B cell (primary cell): ENCODE measurements around the gene DGKZ. TPM values are rescaled to one million over a fixed set of nuclear protein-coding genes. Genes with fewer than 3 reads are reported as not detected.
A peak's percentile ranks its signal among the peaks of the same experiment; 100 is the strongest.

Experiments used
- ATAC-seq: fragments of 200-7000 bp; cut with Tn5 transposase; one replicate; pipeline ENCODE4 v1.10.0; 2021; ENCODE audit warnings: low read depth, mild to moderate bottlenecking, moderate number of reproducible peaks, moderate library complexity
- CTCF ChIA-PET: fragments of 350-600 bp; sonication (Branson Sonifier 250); formaldehyde crosslinking; loops from one replicate; lab custom pipeline; 2021; ENCODE audit warnings: antibody characterized with exemption, inconsistent platforms; lab: Charles Lee
- POLR2A ChIA-PET: fragments of 350-600 bp; sonication (Branson Sonifier 250); formaldehyde crosslinking; loops from one replicate; lab custom pipeline; 2021; ENCODE audit warnings: antibody characterized with exemption; lab: Charles Lee
- DNase-seq: peaks from one replicate; pipeline ENCODE4 v3.0.0; 2013
- H2AFZ ChIP-seq: 2 replicates; pipeline ENCODE4 v1.6.1; 2012; ENCODE audit warnings: mild to moderate bottlenecking, low read depth, low read length; ENCODE audit not compliant: insufficient read depth, poor library complexity, severe bottlenecking
- H3K27ac ChIP-seq, 2 donors: 1 replicate in 1 of 2; 2 replicates in 1 of 2; pipeline ENCODE4 v1.5.1; 2012 to 2013; ENCODE audit warnings: low read length in 2 of 2, mild to moderate bottlenecking in 2 of 2, moderate library complexity in 1 of 2
- H3K27me3 ChIP-seq, 4 experiments: fragments of 200-600 bp in 1 of 4; sonication (generic) in 1 of 4; replicated peaks in 1 of 4; 1 replicate in 2 of 4; 2 replicates in 2 of 4; pipeline versions ENCODE4 v1.6.1 to v1.7.0; 2013 to 2016; ENCODE audit warnings: low read length in 3 of 4, mild to moderate bottlenecking in 2 of 4, mixed read lengths in 1 of 4, moderate library complexity in 1 of 4; ENCODE audit not compliant: insufficient read depth in 4 of 4, control insufficient read depth in 3 of 4; ENCODE audit errors: control extremely low read depth in 1 of 4
- H3K36me3 ChIP-seq, 2 experiments: replicated peaks in 1 of 2; 1 replicate in 1 of 2; 2 replicates in 1 of 2; pipeline versions ENCODE4 v1.6.1 to v1.7.1; 2013; ENCODE audit warnings: low read length in 1 of 2; ENCODE audit not compliant: insufficient read depth in 2 of 2, control insufficient read depth in 1 of 2; ENCODE audit errors: control extremely low read depth in 1 of 2, extremely low read depth in 1 of 2
- H3K4me1 ChIP-seq, 2 donors: fragments of 200-600 bp in 1 of 2; sonication (generic) in 1 of 2; 1 replicate in 1 of 2; 2 replicates in 1 of 2; pipeline versions ENCODE4 v1.5.1 to v1.6.1; 2013 to 2017; ENCODE audit warnings: low read length in 2 of 2; ENCODE audit not compliant: control insufficient read depth in 2 of 2, insufficient read depth in 2 of 2
- H3K4me2 ChIP-seq: replicated peaks from 2 replicates; pipeline ENCODE3; 2012; ENCODE audit warnings: mild to moderate bottlenecking, low read depth, low read length; ENCODE audit not compliant: poor library complexity, severe bottlenecking
- H3K4me3 ChIP-seq, 5 experiments: fragments of 200-600 bp in 1 of 5; sonication (generic) in 1 of 5; 1 replicate in 3 of 5; 2 replicates in 2 of 5; pipeline versions ENCODE4 v1.5.1 to v1.7.0; 2011 to 2016; ENCODE audit warnings: low read length in 4 of 5, mild to moderate bottlenecking in 4 of 5, low read depth in 2 of 5, control low read depth in 1 of 5, moderate library complexity in 1 of 5; ENCODE audit not compliant: insufficient read depth in 1 of 5; ENCODE audit errors: control extremely low read depth in 1 of 5, extremely low read depth in 1 of 5
- H3K79me2 ChIP-seq: fragments of 200-600 bp; sonication (generic); one replicate; pipeline ENCODE4 v1.6.0; 2016; ENCODE audit warnings: low read length; ENCODE audit not compliant: control insufficient read depth, insufficient read depth
- H3K9ac ChIP-seq: fragments of 200-600 bp; sonication (generic); 2 replicates; pipeline ENCODE4 v1.6.1; 2017; ENCODE audit warnings: mild to moderate bottlenecking, low read length, moderate library complexity
- H3K9me3 ChIP-seq, 3 donors: one replicate each; pipeline versions ENCODE4 v1.6.1 to v1.7.1; 2013; ENCODE audit warnings: low read length in 2 of 3; ENCODE audit not compliant: control insufficient read depth in 2 of 3, insufficient read depth in 1 of 3; ENCODE audit errors: control extremely low read depth in 1 of 3
- H4K20me1 ChIP-seq: 2 replicates; pipeline ENCODE4 v1.6.0; 2012; ENCODE audit warnings: mild to moderate bottlenecking, low read length; ENCODE audit not compliant: insufficient read depth, control insufficient read depth, poor library complexity, severe bottlenecking
- H3K27ac Mint-ChIP-seq: one replicate; pipeline ENCODE4 v1.8.0; 2021; ENCODE audit warnings: mixed read lengths
- H3K27me3 Mint-ChIP-seq: one replicate; pipeline ENCODE4 v1.8.0; 2021; ENCODE audit warnings: mixed read lengths
- H3K4me1 Mint-ChIP-seq: one replicate; pipeline ENCODE4 v1.8.0; 2021; ENCODE audit warnings: mixed read lengths
- H3K4me3 Mint-ChIP-seq: one replicate; pipeline ENCODE4 v1.8.0; 2021; ENCODE audit warnings: mixed read lengths
- H3K9me3 Mint-ChIP-seq: one replicate; pipeline ENCODE4 v1.8.0; 2022; ENCODE audit warnings: mixed read lengths; ENCODE audit not compliant: insufficient read depth
- CTCF ChIP-seq: fragments of 200-600 bp; IDR thresholded peaks from one replicate; pipeline ENCODE4 v1.8.0; 2022; ENCODE audit warnings: antibody characterized with exemption, mild to moderate bottlenecking
- EZH2 ChIP-seq: IDR thresholded peaks from 2 replicates; pipeline ENCODE4 v1.6.1; 2012; ENCODE audit warnings: borderline replicate concordance, low read depth, mild to moderate bottlenecking, moderate library complexity, low read length; ENCODE audit not compliant: insufficient read depth, poor library complexity, severe bottlenecking
- WGBS: methylation state at CpG from one replicate; pipeline ENCODE4 v1.1.5; 2013; ENCODE audit warnings: missing lambda C conversion rate; ENCODE audit not compliant: insufficient coverage; 5-methylcytosine and 5-hydroxymethylcytosine counted together
- intact Hi-C: fragments of 100-400 bp; cut with micrococcal nuclease; formaldehyde crosslinking; loops from one replicate; pipeline ENCODE4 v1.10.0; 2022
- polyA plus RNA-seq: library from polyadenylated mRNA; depleted of rRNA; stranded (reverse); fragments of >200 nt; gene quantifications from 2 replicates; pipeline ENCODE4 v1.2.3, GENCODE V29; 2012
- total RNA-seq, 2 donors: library from RNA; stranded (reverse); fragments of 120-200 nt in 1 of 2; gene quantifications; 1 replicate in 1 of 2; 2 replicates in 1 of 2; pipeline versions ENCODE4 v1.2.3 to v1.2.4, GENCODE V29; 2013 to 2022

Gene DGKZ
- total and polyA plus RNA-seq, 2 donors (not counting 1 experiment from before 2014, with no cell fraction given) = 56.6 to 79.5 TPM

DNA sequence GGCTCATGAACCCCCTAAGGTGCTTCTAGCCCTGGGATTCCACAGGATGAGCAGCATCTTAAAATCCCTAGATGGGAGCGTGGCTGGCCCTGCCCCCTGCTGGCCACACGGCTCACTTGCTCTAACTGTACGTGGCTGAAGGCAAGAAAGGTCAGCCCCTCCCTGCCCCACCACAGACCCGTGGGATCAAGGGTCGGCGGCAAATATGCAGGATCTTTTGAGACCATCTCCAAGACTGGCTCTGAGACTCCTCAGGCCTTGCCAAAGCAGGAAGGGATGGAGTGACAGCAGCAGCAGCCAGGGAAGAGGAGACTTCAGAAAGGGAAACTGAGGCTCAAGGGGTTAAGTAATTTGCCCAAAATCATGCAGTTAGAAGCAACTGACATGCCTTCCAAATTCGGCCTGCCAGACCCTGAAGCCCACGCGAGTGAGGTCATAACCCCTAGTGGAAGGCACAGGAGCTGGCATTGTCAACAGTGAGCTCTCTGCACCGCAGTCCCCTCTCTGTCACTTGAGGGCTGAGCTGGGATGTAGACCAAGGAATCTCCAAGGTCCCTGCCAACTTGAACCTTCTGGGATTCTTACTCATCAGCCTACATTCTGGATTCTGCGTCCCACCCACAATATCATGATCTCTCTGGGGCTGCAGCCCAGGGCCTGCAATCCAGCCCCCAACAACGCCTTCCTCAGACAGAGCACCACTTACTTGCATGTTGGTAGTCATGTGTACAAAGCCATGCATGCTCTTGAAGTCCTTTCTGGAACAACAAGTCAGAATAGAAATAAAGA is 38.4 kb upstream of the DGKZ start:
- Histone ChIP-seq H4K20me1 (no peaks in the 10 kb centered on the region), H3K9ac (no peak overlapping the region), H3K9me3 (peaks cover 0 to 3% (median 0%) of the 10 kb centered on the region in 3 donors), H3K79me2 (no peaks in the 10 kb centered on the region), H3K4me2 (no peak overlapping the region), H3K27me3 (peaks cover 0 to 18% (median 1%) of the 10 kb centered on the region in 4 experiments), H3K36me3 (no peaks in the 10 kb centered on the region), H3K4me1 (peaks cover 0 to 7% of the 10 kb centered on the region in 2 donors), H2AFZ (no peak overlapping the region), H3K27ac (no peak overlapping the region), H3K4me3 (no peak overlapping the region)
- WGBS = 21% methylated on average over 10 of the region's 12 CpGs
- H3K9me3 Mint-ChIP-seq = no peaks in the 10 kb centered on the region
- H3K27me3 Mint-ChIP-seq = peaks cover 44% of the 10 kb centered on the region
- peak; percentile 51 for DNase-seq
- H3K4me1 Mint-ChIP-seq = peaks cover 7% of the 10 kb centered on the region
- no peak overlapping the region for H3K27ac Mint-ChIP-seq
- ATAC-seq = peak; percentile 39
- peak; percentile 78 for TF ChIP-seq CTCF
- TF ChIP-seq EZH2 = no peak
- intact Hi-C loops = loop anchor here (1.0 kb wide), 1 partner anchor 70 kb away; no protein-coding TSS in a partner anchor
- no peak overlapping the region for H3K4me3 Mint-ChIP-seq
- POLR2A ChIA-PET = no interaction called here
- CTCF ChIA-PET = interaction anchor here (1.0 to 4.1 kb wide), 8 partner anchors 10 to 70 kb away, joined by 3 to 29 read pairs (median 8); no protein-coding TSS in a partner anchor

- Histone ChIP-seq H3K27me3 (peaks cover 0 to 16% (median 3%) of the 10 kb centered on the region in 4 experiments), H3K4me1 (peaks cover 0 to 7% of the 10 kb centered on the region in 2 donors), H4K20me1 (no peaks in the 10 kb centered on the region), H3K27ac (no peak overlapping the region), H3K9me3 (peaks cover 0 to 3% (median 0%) of the 10 kb centered on the region in 3 donors), H3K9ac (no peak overlapping the region), H3K36me3 (no peaks in the 10 kb centered on the region), H3K79me2 (no peaks in the 10 kb centered on the region), H2AFZ (no peak overlapping the region), H3K4me3 (no peak overlapping the region), H3K4me2 (no peak overlapping the region)
- Mint-ChIP-seq H3K4me1 (peaks cover 7% of the 10 kb centered on the region), H3K9me3 (no peaks in the 10 kb centered on the region), H3K27ac (no peak overlapping the region), H3K27me3 (peaks cover 44% of the 10 kb centered on the region), H3K4me3 (no peak overlapping the region)
- ChIA-PET CTCF (interaction anchor here (1.0 to 4.1 kb wide), 7 partner anchors 9 to 71 kb away, joined by 3 to 27 read pairs (median 3); no protein-coding TSS in a partner anchor), POLR2A (interaction anchor here (0.7 kb wide), 1 partner anchor 72 kb away, joined by 5 read pairs; no protein-coding TSS in a partner anchor)
- peak; percentile 65 for ATAC-seq
- no peak for DNase-seq
- no peak for TF ChIP-seq EZH2
- TF ChIP-seq CTCF = no peak
- intact Hi-C loops = no loop called here
- 11% methylated on average over 1 of the region's 4 CpGs for WGBS
Observed at GRCh38 chr11:46309814-46310259, 37.4 kb upstream of the DGKZ start.
